HG02610 (cell line): ENCODE measurements around the gene ADRA2C.

Source experiments
- ATAC-seq: cut with Tn5 transposase; IDR thresholded peaks from one replicate; pipeline ENCODE4 v1.9.1; 2021; ENCODE audit warnings: mild to moderate bottlenecking, moderate library complexity; ENCODE audit not compliant: unreplicated experiment

The ADRA2C gene

GRCh38 chr4:3732076-3733028 is 33.8 kb upstream of the ADRA2C start:
- ATAC-seq, result no peak

GRCh38 chr4:3733195-3733594 is 33.0 kb upstream of the ADRA2C start:
- no peak for ATAC-seq

DNA sequence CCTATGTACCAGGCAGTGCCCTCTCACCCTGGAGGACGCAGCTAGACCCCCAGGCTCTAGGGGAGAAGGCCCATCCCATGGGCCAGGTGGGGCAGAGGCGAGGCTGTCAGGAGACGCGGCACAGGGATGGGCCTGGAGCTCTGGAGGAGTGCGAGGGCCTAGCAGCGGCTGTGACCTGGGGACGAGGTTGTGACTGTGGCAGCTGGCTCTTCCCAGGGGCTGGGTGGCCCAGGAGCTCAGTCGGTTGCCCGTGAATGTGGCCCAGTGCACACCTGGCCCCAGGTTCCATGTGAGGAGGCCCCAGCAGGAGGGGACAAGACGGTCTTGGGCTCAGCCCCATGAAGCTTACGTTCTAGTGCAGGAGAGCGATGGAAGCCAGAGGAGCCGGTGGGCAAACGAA is 31.0 kb upstream of the ADRA2C start:
- ATAC-seq, result no peak

GRCh38 chr4:3736290-3736689 is 29.9 kb upstream of the ADRA2C start:
- no peak for ATAC-seq

DNA sequence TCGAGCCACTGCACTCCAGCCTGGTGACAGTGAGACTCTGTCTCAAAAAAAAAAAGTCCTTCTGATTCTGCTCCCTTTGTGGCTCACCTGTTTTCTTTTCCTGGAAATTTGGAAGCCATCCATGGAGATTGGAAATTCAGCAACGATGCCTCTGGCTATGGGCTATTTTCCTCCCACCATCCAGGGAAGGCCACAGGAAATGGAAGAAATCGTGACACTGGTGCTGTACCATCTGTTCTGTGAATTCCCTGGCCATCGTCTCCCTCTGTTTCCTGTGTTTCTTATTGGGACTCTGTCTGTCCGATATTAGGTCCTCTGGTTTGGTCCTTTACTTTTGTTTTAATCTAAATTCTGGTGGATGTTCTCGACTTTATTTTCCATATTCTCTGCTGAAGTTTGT is 29.4 kb upstream of the ADRA2C start:
- ATAC-seq, result no peak

DNA sequence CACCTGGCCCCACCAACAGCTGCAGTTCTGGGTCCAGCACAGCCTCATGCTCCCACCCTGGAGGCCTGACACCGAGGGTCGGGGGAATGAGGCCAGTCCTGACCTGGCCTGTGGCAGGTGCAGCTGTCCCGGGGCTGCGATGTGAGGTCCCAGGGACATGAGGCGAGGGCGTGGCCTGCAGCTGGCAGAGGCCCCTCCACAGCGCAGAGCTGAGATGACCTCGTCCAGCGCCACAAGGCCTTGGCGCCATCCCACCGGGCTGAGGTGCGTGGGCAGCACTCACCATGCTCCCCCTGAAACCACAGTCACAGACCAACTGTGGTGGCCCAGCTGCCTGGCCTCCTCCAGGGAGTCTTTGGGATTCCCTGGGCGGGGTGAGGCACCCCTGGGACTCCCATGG is 26.6 kb upstream of the ADRA2C start:
- no peak for ATAC-seq

DNA sequence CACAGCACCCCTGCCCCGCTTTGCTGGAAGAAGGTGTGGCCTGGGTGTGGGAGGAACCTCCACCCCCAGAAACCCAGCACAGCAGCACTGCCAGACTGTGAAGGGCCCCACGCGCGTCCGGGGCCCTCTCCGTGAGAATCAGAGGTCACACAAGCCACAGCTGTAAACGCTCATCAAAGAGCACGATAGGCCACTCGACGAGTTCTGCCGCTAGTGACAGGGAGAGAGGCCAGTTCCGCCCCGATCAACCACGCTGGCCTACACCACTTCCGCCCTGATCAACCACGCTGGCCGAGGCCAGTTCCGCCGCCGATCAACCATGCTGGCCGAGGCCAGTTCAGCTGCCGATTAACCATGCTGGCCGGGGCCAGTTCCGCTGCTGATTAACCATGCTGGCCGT is 25.9 kb upstream of the ADRA2C start:
- no peak for ATAC-seq

DNA sequence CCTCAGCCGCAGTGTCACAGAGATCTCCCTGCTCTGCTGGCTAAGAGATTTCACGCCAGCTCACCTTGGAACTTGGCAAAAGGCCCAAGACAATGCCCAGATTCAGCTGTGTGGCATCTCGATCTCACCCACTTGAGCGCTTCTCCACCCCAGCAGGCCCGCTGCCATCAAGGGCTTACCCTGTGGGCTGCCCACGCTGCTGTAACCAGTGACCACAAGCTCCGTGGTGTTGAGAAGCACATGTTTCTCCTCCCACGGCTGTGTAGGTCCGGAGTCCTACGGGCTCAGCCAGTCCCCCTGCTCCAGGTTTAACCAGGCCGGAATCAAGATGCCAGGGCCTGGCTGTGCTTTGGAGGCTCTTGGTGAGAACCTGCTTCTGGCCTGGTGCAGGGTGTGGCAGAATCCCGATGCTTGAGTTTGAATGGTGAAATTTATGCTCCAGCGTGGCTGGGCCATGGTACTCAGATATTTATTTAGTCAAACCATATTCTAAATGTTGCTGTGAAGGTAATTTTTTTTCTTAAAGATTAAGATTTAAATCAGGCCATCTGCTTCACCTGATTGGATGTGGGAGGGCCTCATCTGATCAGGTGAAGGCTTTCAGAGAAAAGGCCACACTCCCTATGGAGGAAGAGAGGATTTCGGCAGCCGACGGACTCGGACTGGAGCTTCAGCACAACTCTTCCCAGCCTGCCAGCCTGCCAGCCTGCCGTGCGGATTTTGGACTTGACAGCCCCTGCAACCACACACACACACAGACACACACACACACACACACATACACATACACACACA is 24.8 kb upstream of the ADRA2C start:
- ATAC-seq, result no peak

DNA sequence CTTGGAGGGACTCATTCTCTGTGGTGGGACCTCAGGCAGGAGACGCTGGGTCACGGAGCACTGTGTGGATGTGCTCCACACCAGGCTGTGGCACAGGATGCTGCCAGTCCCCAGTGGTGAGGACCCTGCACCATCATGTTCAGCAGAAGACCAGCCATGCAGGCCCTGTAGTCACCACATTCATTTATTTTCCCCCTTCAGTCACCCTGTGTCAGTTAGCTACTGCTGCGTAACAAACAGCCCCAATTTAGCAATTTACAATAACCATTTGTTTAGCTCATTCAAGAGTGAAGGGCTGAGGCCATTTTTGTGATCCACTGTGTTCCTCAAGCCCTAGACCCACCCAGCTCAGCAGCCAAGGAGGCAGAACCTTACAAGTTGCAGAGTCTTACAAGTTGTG is 23.6 kb upstream of the ADRA2C start:
- ATAC-seq, result no peak

DNA sequence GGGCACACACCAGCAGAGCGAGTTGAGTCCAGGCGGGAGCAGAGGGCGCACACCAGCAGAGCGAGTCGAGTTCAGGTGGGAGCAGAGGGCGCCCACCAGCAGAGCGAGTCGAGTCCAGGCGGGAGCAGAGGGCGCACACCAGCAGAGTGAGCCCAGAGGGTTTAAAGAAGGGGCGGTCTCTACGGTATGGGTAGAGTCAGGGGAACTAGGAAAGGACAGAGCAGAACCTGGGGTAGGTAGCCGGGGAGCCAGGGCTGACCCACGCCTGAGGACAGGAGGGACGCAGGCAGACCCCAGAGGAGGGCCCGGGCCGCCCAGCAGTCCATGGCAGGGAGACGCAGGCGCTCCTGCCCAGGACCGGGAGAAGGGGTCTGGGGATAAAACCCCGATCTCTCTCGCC is 22.0 kb upstream of the ADRA2C start:
- no peak for ATAC-seq

DNA sequence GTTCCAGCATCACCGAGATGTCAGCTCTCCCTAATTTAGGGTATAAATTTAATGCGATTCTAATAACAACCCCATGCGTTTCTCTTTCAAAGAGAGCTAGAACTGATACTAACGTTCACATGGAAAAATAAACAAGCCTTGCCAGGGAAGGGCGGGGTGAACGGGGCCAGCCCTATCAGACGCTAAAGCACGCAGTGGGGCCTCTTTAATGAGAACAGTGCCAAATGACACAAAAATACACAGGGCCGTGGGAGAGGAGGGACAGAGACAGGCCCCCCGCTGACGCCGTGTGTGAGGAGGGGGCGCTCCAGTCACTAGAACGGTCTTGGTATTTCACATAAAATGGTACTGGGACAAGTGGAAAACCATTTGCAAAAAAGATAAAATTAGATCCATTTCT is 21.3 kb upstream of the ADRA2C start:
- ATAC-seq, result no peak

GRCh38 chr4:3745886-3746656 is 20.1 kb upstream of the ADRA2C start:
- no peak for ATAC-seq

DNA sequence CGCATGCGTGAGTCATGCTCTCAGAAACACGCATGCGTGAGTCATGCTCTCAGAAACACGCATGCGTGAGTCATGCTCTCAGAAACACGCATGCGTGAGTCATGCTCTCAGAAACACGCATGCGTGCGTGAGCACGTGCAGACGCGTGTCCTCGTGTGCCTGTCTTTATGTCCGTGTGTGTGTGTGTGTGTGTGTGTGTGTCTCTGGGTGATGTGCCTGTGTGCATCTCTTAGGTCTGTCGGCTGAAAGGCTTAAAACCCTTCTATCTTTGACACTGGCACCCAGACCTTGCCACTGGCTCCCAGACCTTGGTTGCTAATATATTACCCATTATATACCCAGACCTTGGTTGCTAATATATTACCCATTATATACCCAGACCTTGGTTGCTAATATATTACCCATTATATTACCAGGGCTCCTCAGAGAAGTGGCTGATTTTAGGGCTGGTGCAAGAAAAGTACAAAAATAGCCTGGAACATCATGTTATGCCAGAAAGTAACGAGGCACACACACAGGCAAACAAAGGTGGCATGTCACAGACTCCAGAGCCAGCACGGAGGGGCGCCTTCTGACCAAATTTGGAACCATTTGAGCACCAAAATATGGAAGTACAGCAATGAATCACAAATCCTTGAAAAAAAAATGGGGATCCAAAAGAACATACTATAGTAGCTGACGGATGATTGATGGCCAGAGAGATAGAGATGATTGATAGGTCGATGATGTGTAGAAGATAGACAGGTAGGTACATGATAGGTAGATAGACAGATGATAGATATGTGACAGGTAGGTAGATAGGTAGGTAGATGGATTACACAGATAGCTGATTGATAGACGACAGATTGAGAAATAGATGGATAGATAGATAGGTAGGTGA is 19.2 kb upstream of the ADRA2C start:
- no peak for ATAC-seq

DNA sequence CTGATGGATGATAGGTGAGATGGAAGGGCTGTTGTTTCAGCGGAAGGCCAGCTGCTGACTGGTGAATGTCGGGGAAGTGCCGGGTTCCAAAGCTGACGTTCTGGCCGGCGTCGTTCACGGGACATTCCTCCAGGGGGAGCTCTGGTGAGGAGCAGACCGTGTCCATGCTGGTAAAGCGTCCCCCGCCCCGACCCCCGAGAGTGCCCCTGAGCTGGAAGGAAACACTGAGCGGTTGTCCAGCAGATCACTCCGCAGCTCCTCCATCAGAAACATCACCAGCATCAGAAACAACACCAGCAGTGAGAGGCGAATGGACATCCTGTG is 18.6 kb upstream of the ADRA2C start:
- no peak for ATAC-seq

DNA sequence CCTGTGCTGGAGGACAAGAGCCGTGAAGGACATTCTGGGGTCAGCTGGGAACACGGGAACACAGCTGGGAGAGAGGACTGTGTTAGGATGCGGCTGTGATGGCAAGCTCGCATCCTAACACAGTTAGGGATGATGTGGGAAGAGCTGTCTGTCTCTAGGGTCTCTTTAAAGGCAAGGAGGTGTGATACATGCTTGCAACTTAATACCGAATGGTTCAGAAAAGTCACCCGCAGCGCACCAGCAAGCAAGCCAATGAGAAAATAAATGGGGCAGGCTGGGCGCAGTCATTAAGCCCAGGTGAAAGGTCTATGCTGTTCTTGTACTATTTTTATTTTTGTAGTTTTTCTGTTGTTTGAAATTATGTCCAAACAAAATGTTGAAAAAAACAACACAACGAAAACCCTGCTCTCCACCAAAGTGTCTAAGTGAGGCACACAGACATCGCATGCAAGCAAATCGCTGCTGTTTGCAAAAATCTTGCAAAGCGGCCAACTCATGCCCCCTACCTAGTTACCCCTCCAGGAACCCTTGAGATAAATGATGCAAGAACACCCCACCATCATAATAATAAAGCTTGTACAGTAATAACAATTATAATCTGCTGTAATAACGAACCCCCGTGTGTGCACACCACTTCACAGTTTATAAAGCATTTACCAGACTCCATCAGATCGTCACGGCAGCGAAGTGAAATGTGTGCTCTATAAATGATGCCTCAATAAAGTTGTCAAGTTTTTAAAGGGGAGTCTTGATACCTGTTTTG is 17.9 kb upstream of the ADRA2C start:
- no peak for ATAC-seq

GRCh38 chr4:3749081-3749480 is 17.1 kb upstream of the ADRA2C start:
- ATAC-seq, result no peak

- ATAC-seq, result no peak
Observed at GRCh38 chr4:3750334-3750733, 15.9 kb upstream of the ADRA2C start.

DNA sequence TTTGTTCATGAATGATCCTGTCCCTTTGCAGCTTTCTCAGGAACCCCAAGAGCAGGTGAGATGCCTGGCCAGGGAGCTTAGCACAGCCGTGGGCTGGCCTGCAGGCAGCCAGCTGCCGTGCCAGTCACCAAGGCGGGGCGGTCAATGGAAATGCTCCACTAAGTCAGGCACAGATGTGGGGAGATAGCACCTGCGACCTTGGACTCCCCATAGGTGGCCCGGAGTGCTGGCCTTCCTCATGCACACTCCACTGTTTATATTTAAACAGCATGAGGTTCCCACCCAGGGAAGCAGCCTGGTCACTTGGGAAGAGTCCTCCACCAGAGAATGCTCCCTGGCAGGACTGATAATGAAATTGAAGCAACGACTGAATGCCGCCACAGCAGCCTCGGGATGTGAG is 14.2 kb upstream of the ADRA2C start:
- ATAC-seq, result no peak

- no peak for ATAC-seq
Observed at GRCh38 chr4:3753726-3754412, 12.3 kb upstream of the ADRA2C start.
